ENCODE data around the gene RAD51B.
"Not testable (repeated sequence)": the region's sequence is repeated elsewhere in the genome, so short reads cannot be mapped to it uniquely, and the experiment has no call there.

RAD51B gene

DNA sequence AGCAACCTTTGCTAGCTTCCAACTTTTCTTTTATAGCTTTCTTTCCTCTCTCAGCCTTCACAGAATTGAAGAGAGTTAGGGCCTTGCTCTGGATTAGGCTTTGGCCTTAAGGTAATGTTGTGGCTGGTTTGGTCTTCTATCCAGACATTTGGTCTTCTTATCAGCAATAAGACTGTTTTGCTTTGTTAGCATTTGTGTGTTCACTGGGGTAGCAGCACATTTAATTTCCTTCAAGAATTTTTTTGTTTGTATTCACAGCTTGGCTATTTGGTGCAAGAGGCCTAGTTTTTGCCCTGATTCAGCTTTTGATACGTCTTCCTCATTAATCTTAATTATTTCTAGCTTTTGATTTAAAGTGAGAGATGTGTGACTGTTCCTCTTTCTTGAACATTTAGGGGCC is 130.8 kb downstream of the RAD51B start:
- DNase-seq (ENCODE audit: low read depth): no peak

DNA sequence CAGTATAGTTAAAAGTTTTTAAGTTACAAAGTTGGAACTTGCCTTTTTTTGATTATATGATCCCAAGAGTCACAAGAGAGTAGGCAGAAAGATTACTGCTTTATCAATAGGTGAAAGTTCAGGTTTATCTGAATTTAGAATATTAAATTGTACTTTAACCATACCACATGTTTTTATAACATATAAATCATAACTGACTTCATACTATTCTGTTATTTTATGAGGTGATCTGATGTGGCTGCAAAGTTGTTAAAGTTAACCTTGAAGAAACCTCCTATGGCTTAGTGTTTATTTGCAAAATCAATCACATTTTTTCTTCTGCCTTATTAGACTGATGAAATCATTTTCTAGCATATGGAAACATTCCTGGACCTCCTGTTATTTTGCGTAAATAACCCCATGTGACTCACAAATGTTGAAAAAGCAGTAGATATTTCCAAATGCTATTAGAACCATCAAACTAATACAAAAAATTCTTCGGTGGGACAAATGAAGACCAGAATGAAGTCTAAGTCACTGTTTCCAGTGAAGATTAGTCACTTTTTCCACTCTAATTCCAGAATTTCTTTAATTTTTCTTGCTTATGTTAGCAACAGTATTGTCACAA is 132.1 kb downstream of the RAD51B start:
- DNase-seq (ENCODE audit: low read depth): peak; percentile 25

- DNase-seq (ENCODE audit: low read depth): no peak
These were observed 132.8 kb downstream of the RAD51B start for GRCh38 chr14:67952381-67952780.

DNA sequence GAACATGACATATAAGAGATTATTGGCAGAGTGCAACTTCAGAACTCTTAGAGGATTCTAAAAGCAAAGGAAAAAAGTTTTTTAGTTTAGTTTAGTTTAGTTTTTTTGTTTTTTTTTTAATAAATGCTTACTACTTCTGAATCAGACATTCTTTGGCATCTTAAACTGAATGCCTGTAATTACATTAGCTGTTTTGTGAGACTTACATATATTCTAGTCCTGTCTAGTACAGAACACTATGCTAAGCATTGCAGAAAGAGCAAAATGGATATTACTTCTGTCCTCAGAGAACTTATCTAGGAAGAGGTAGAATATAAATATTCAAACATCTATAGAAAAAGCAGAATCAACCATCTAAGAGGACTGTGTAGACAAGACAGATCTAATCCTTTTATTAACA is 133.2 kb downstream of the RAD51B start:
- no peak for DNase-seq (ENCODE audit: low read depth)

- no peak for DNase-seq (ENCODE audit: low read depth)
These were observed 135.7 kb downstream of the RAD51B start for GRCh38 chr14:67955261-67955660.

DNA sequence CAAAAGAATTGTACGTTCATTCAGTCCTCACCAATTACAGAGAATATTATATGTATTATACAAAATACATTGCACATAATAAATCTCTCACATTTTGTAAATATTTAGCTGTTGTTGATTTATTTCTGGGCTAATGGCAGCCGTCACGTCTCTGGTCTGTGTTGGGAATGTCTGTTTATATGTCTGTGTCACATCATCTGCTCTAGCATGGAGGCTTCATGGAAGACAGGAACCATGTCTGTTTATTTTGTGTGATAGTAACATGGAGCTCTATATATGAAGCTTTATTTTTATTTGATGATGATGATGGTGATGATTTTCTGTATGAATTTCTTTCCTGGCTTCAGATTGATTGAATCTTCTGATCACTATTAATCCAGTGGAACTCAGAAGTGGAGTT is 138.4 kb downstream of the RAD51B start:
- no peak for DNase-seq (ENCODE audit: low read depth)

DNA sequence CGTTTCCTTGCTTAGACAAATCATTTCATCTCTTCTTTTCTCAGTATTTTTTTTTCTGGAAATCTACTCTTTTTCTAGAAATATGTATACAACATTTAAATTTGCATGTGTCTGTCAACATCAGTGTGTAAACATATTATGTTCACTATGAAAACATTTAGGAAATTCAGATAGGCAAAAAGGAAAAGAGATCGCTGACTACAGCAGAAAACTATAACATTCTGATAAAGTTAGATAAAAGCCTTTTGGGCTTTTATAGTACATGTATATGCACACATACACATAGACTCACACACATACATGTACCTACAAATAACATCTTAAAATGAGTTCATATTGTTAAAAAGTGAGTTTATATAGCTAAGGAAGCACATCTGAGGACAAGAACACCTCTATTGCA is 142.1 kb downstream of the RAD51B start:
- no peak for DNase-seq (ENCODE audit: low read depth)

- DNase-seq (ENCODE audit: low read depth): no peak
These were observed 142.7 kb downstream of the RAD51B start for GRCh38 chr14:67962215-67962644.

DNA sequence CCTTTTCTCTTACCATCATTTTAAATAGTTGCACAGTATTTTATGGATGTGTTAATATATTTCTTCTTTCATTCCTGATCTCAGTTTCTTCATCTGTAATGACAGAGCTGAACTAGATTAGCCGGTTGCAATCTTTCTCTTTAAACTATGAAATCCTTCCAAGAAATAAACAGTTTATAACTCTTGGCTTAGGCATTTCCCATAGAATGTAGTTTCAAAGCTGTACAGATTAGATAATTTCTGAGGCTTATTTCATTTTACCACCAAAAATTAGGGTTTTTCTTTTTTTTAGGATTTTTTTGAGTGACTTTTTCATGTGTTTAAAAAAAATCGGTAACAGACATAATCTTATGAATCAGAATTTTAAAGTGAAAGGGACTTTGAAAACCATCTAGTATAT is 144.0 kb downstream of the RAD51B start:
- no peak for DNase-seq (ENCODE audit: low read depth)

DNA sequence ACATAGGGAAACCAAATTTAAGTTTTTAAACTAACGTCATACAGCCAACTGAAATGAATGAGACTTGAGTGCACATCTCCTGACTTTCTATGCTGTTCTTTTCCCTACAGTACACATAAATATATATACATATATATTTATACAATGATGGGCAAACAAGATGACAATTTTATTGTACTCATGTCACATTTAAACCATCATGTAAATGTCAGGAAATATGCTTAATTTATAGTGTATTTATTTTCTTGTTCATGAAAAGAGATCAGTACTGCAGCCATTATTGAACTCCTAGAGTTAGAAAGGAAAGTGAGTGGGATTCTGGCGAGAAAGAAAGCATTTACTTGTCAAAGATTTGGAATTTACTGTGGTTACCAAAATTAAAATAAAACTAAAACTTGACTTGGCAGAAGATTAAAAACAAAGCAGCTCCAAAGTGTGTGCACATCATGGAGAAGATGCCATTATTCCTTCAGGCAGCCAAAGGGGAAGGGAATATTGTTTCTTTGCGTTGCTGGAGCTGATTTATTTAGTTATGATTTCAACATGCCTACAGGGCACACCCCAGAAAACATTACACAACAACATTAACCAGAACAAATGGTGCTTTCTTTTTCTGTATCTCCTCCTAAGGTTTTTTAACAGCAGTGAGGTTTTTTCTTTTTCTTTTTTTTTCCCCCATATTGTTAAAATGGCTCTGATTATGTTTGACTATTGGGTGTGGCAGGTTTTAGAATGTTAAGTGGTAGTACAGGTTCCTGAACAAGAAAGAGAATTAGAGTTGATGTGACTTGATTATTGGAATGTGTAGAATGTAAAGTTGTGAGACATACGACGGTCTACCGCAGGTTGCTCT is 144.6 kb downstream of the RAD51B start:
- no peak for DNase-seq (ENCODE audit: low read depth)

DNA sequence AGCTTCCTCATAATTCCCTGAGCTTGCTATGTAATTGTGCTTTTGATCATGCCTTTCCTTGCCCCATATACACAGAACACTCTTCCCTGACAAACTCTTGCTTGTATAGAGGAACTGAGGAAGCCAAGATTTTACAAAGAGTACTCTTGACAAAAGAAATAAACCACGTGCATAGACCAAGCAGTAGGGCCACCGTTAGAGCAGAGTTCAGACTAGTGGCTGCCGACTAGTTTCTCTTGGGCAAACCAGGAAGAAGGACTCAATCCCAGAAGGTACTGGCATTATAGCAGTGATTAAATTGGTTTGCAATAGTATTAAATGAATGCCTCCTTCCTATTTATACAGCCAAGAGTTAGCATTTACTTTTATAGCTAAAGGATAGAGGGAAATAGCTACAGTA is 146.1 kb downstream of the RAD51B start:
- no peak for DNase-seq (ENCODE audit: low read depth)

GRCh38 chr14:67967206-67967605 is 147.6 kb downstream of the RAD51B start:
- DNase-seq (ENCODE audit: low read depth): no peak

- DNase-seq (ENCODE audit: low read depth): not testable (repeated sequence)
These were observed 148.4 kb downstream of the RAD51B start for GRCh38 chr14:67967970-67968369.

DNA sequence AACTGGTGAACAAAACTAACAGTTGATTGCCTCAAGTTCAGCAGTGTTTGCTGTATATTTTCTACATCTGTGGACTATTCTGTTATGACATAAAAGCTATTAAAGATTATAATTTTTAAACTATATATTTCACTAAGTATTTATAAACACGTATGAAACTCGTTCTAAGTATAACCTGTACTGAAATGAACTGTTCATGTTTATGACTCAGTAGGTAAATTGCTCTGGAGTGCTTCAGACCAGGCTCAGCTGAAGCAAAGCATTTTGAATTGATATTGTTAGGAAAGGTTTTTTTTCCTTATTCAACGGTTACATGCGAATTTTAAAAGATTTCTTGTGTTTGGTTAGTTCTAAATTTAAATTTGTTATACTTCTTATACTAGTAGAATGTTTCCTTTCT is 151.3 kb downstream of the RAD51B start:
- no peak for DNase-seq (ENCODE audit: low read depth)

DNA sequence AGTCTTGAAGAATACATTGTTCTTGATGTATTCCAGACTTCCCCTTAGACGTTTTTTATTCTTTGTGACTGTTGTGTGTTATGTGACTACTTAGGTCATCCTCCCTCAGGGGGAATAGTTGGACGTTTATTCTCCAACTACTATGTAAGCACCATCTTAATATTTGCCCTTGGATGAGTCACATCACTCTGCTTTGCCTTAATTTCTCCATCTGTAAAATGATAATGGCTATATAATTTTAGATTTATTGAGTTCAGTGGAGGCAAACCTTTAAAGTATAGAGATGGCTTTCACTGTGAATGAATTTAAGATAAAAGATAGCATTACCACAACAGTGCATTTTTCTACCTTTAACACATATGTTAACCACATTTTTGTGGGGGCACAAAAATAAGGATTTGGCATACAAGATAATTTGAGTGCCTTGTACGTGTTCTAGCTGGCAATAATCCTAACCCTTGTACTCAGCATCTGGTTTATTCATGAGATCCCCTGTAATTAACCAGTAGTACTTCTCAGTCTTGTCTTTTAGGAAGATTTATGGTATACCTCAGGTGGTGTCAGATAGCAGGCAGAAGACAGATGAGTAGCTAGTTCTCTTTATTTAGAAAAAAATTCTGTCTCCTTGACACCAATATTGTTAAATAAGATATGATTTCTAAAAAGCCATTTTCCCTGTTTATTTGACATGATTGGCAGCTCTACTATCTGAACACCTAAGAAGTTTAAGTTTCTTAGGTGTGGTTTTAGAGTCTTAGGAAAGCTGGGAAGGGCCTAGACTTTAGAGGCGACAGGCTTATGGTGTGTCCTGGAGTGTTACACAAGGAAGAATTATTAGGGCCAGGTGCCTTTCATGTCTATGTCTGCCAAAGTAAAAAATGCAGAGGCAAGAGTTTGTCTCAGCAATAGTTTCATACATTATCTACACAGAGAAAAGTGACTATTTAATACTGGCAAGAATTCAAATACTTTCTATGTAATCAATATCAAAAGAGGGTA is 152.3 kb downstream of the RAD51B start:
- DNase-seq (ENCODE audit: low read depth): no peak

GRCh38 chr14:67973436-67973835 is 153.9 kb downstream of the RAD51B start:
- no peak for DNase-seq (ENCODE audit: low read depth)

DNA sequence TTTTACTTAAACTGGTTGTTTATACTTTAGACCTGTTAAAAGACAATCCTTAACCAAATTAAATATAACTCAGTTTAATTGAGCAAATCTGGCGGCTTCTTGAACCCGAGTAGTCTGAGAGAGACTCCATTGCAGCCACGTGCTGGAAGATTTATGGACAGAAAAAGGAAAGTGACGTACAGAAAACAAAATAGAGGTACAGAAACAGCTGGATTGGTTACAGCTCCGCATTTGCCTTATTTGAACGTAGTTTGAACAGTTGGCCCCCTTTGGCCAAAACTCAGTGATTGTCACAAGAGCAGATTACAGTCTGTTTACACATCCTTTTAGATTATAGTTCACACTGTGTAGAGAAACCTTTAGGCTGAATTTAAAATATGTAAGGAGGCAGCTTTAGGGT is 155.9 kb downstream of the RAD51B start:
- DNase-seq (ENCODE audit: low read depth): no peak

- DNase-seq (ENCODE audit: low read depth): no peak
These were observed 158.0 kb downstream of the RAD51B start for GRCh38 chr14:67977434-67978034.

GRCh38 chr14:67978749-67979148 is 159.2 kb downstream of the RAD51B start:
- no peak for DNase-seq (ENCODE audit: low read depth)

- no peak for DNase-seq (ENCODE audit: low read depth)
These were observed 163.4 kb downstream of the RAD51B start for GRCh38 chr14:67982711-67983608.

- no peak for DNase-seq (ENCODE audit: low read depth)
These were observed 164.7 kb downstream of the RAD51B start for GRCh38 chr14:67984274-67984673.

All from stromal cell of bone marrow (primary cell).